T-helper 1 cell treated with Interleukin-12 subunit alpha and Interleukin-12 subunit beta and Interleukin-4 antibody, amounts not matched to agents 30 μg/mL and 1 μg/mL, for 36 hours (primary cell): Measurements from ENCODE around the gene CFAP299.
"Not testable (repeated sequence)": the region's sequence is repeated elsewhere in the genome, so short reads cannot be mapped to it uniquely, and the experiment has no call there.

Source experiments
- H3K27ac Mint-ChIP-seq: one replicate; pipeline ENCODE4 v1.8.0; 2021; ENCODE audit warnings: mild to moderate bottlenecking, mixed read lengths
- H3K27me3 Mint-ChIP-seq: one replicate; pipeline ENCODE4 v1.8.0; 2021; ENCODE audit warnings: low read depth, mixed read lengths
- H3K36me3 Mint-ChIP-seq: one replicate; pipeline ENCODE4 v1.8.0; 2021; ENCODE audit warnings: low read depth, mixed read lengths
- H3K4me1 Mint-ChIP-seq: one replicate; pipeline ENCODE4 v1.8.0; 2021; ENCODE audit warnings: low read depth, mixed read lengths
- H3K4me3 Mint-ChIP-seq: one replicate; pipeline ENCODE4 v1.8.0; 2021; ENCODE audit warnings: mild to moderate bottlenecking, moderate library complexity, mixed read lengths
- H3K9me3 Mint-ChIP-seq: one replicate; pipeline ENCODE4 v1.8.0; 2021; ENCODE audit warnings: mixed read lengths

The CFAP299 gene

GRCh38 chr4:80711956-80712355, 376.4 kb downstream of the CFAP299 start:
- H3K36me3 Mint-ChIP-seq, result no peaks in the 10 kb centered on the region
- H3K27me3 Mint-ChIP-seq, result no peaks in the 10 kb centered on the region
- H3K9me3 Mint-ChIP-seq, result no peaks in the 10 kb centered on the region
- H3K27ac Mint-ChIP-seq, result no peak overlapping the region
- no peaks in the 10 kb centered on the region for H3K4me1 Mint-ChIP-seq
- H3K4me3 Mint-ChIP-seq, result no peak overlapping the region

- Mint-ChIP-seq H3K4me3 (no peak overlapping the region), H3K27me3 (no peaks in the 10 kb centered on the region), H3K9me3 (peaks cover 6% of the 10 kb centered on the region)
These were observed 377.9 kb downstream of the CFAP299 start for GRCh38 chr4:80713409-80713808.

GRCh38 chr4:80717204-80717603, 381.7 kb downstream of the CFAP299 start:
- no peaks in the 10 kb centered on the region for H3K36me3 Mint-ChIP-seq
- no peak overlapping the region for H3K4me3 Mint-ChIP-seq
- no peaks in the 10 kb centered on the region for H3K4me1 Mint-ChIP-seq
- H3K27me3 Mint-ChIP-seq, result no peaks in the 10 kb centered on the region
- H3K27ac Mint-ChIP-seq, result no peak overlapping the region
- peaks cover 21% of the 10 kb centered on the region for H3K9me3 Mint-ChIP-seq

More at GRCh38 chr4:80713409-80713808, 377.9 kb downstream of the CFAP299 start:
- H3K4me1 Mint-ChIP-seq, result no peaks in the 10 kb centered on the region
- no peaks in the 10 kb centered on the region for H3K36me3 Mint-ChIP-seq
- H3K27ac Mint-ChIP-seq, result no peak overlapping the region

- Mint-ChIP-seq H3K27me3 (no peaks in the 10 kb centered on the region), H3K27ac (no peak overlapping the region), H3K4me3 (no peak overlapping the region), H3K9me3 (peaks cover 3% of the 10 kb centered on the region), H3K4me1 (no peaks in the 10 kb centered on the region), H3K36me3 (no peaks in the 10 kb centered on the region)
These were observed 390.9 kb downstream of the CFAP299 start for GRCh38 chr4:80726471-80726870.

GRCh38 chr4:80730158-80730557, 394.6 kb downstream of the CFAP299 start:
- no peaks in the 10 kb centered on the region for H3K27me3 Mint-ChIP-seq
- H3K4me3 Mint-ChIP-seq, result no peak overlapping the region
- H3K9me3 Mint-ChIP-seq, result no peaks in the 10 kb centered on the region
- H3K27ac Mint-ChIP-seq, result no peak overlapping the region
- no peaks in the 10 kb centered on the region for H3K4me1 Mint-ChIP-seq
- no peaks in the 10 kb centered on the region for H3K36me3 Mint-ChIP-seq

GRCh38 chr4:80731436-80731835, 395.9 kb downstream of the CFAP299 start:
- H3K4me3 Mint-ChIP-seq, result no peak overlapping the region
- no peaks in the 10 kb centered on the region for H3K27me3 Mint-ChIP-seq
- no peaks in the 10 kb centered on the region for H3K36me3 Mint-ChIP-seq
- H3K9me3 Mint-ChIP-seq, result no peaks in the 10 kb centered on the region
- H3K4me1 Mint-ChIP-seq, result no peaks in the 10 kb centered on the region
- H3K27ac Mint-ChIP-seq, result no peak overlapping the region

GRCh38 chr4:80732010-80732409, 396.5 kb downstream of the CFAP299 start:
- Mint-ChIP-seq H3K4me3 (no peak overlapping the region), H3K27ac (no peak overlapping the region), H3K27me3 (no peaks in the 10 kb centered on the region), H3K4me1 (no peaks in the 10 kb centered on the region), H3K36me3 (no peaks in the 10 kb centered on the region), H3K9me3 (no peaks in the 10 kb centered on the region)

GRCh38 chr4:80740375-80740774, 404.8 kb downstream of the CFAP299 start:
- H3K36me3 Mint-ChIP-seq, result no peaks in the 10 kb centered on the region
- H3K4me3 Mint-ChIP-seq, result no peak overlapping the region
- no peak overlapping the region for H3K27ac Mint-ChIP-seq
- H3K9me3 Mint-ChIP-seq, result peaks cover 20% of the 10 kb centered on the region
- no peaks in the 10 kb centered on the region for H3K27me3 Mint-ChIP-seq
- no peaks in the 10 kb centered on the region for H3K4me1 Mint-ChIP-seq

GRCh38 chr4:80749558-80749957, 414.0 kb downstream of the CFAP299 start:
- H3K9me3 Mint-ChIP-seq, H3K4me3 Mint-ChIP-seq, H3K4me1 Mint-ChIP-seq, H3K27me3 Mint-ChIP-seq, H3K27ac Mint-ChIP-seq, H3K36me3 Mint-ChIP-seq: not testable (repeated sequence)

GRCh38 chr4:80751200-80751599, 415.7 kb downstream of the CFAP299 start:
- H3K27me3 Mint-ChIP-seq, result no peaks in the 10 kb centered on the region
- no peaks in the 10 kb centered on the region for H3K36me3 Mint-ChIP-seq
- no peaks in the 10 kb centered on the region for H3K9me3 Mint-ChIP-seq
- H3K27ac Mint-ChIP-seq, result no peak overlapping the region
- no peaks in the 10 kb centered on the region for H3K4me1 Mint-ChIP-seq
- no peak overlapping the region for H3K4me3 Mint-ChIP-seq

- Mint-ChIP-seq H3K36me3 (no peaks in the 10 kb centered on the region), H3K27me3 (no peaks in the 10 kb centered on the region), H3K4me1 (no peaks in the 10 kb centered on the region), H3K27ac (no peak overlapping the region), H3K9me3 (peaks cover 4% of the 10 kb centered on the region), H3K4me3 (no peak overlapping the region)
These were observed 432.4 kb downstream of the CFAP299 start for GRCh38 chr4:80767944-80768343.

GRCh38 chr4:80776168-80776567, 440.6 kb downstream of the CFAP299 start:
- no peaks in the 10 kb centered on the region for H3K9me3 Mint-ChIP-seq
- no peaks in the 10 kb centered on the region for H3K4me1 Mint-ChIP-seq
- no peaks in the 10 kb centered on the region for H3K36me3 Mint-ChIP-seq
- no peak overlapping the region for H3K27ac Mint-ChIP-seq
- H3K4me3 Mint-ChIP-seq, result no peak overlapping the region
- no peaks in the 10 kb centered on the region for H3K27me3 Mint-ChIP-seq

GRCh38 chr4:80781431-80781830, 445.9 kb downstream of the CFAP299 start:
- no peak overlapping the region for H3K4me3 Mint-ChIP-seq
- H3K4me1 Mint-ChIP-seq, result no peaks in the 10 kb centered on the region
- H3K27ac Mint-ChIP-seq, result no peak overlapping the region
- H3K36me3 Mint-ChIP-seq, result no peaks in the 10 kb centered on the region
- no peaks in the 10 kb centered on the region for H3K9me3 Mint-ChIP-seq
- no peaks in the 10 kb centered on the region for H3K27me3 Mint-ChIP-seq

GRCh38 chr4:80787306-80787705, 451.8 kb downstream of the CFAP299 start:
- no peaks in the 10 kb centered on the region for H3K27me3 Mint-ChIP-seq
- no peak overlapping the region for H3K27ac Mint-ChIP-seq
- H3K9me3 Mint-ChIP-seq, result no peaks in the 10 kb centered on the region
- H3K4me1 Mint-ChIP-seq, result peaks cover 4% of the 10 kb centered on the region
- no peak overlapping the region for H3K4me3 Mint-ChIP-seq
- no peaks in the 10 kb centered on the region for H3K36me3 Mint-ChIP-seq

- H3K36me3 Mint-ChIP-seq, result no peaks in the 10 kb centered on the region
- H3K27ac Mint-ChIP-seq, result no peak overlapping the region
- H3K4me1 Mint-ChIP-seq, result peaks cover 4% of the 10 kb centered on the region
- H3K4me3 Mint-ChIP-seq, result no peak overlapping the region
- no peaks in the 10 kb centered on the region for H3K27me3 Mint-ChIP-seq
- no peaks in the 10 kb centered on the region for H3K9me3 Mint-ChIP-seq
These were observed 453.3 kb downstream of the CFAP299 start for GRCh38 chr4:80788798-80789197.

GRCh38 chr4:80790152-80790551, 454.6 kb downstream of the CFAP299 start:
- H3K4me3 Mint-ChIP-seq, result no peak overlapping the region
- no peaks in the 10 kb centered on the region for H3K9me3 Mint-ChIP-seq
- H3K27ac Mint-ChIP-seq, result no peak overlapping the region
- peaks cover 4% of the 10 kb centered on the region for H3K4me1 Mint-ChIP-seq
- no peaks in the 10 kb centered on the region for H3K27me3 Mint-ChIP-seq
- H3K36me3 Mint-ChIP-seq, result no peaks in the 10 kb centered on the region
